Measurements from ENCODE around the gene CDCA3.
A peak's percentile ranks its signal among the peaks of the same experiment; 100 is the strongest.

The CDCA3 gene

DNA sequence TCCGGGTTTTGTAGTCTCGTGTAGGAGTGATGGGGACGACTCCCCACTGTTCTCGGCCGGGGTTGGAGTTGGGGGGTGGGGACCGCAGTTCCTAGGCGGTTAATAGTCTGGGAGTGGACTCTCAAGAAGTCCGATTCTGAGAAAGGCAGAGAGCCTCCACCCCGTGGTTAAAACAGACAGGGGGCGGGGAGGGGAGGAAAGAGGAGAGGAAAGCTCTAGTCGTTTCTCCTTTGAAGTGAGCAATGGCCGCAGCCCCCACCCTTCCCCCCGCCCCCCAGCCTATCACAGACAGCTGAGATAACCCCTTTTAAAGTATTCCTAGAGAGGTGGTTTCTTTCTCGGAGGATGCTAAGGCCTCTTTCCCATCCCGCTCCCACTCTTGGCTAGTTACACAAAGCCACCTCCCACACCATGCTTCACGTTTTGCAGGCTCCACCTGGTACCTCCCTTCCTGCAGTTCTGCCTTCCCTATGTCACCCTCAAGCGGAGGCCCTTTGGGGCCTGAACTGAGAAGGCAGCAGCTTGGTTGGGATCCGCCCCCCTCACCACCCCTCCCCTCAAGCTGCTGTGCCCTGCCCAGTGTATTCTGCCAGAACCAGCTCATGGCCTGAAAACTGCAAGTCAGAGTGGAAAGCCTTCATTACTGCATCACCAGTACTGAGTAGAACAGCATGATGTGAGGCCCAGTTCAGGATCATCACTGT is 1.7 kb upstream of the CDCA3 start:
- DNase-seq (ENCODE audit: low spot score): peak; percentile 62

- peak; percentile 99 for DNase-seq (ENCODE audit: low spot score)
Observed at GRCh38 chr12:6851921-6852650, 1.0 kb upstream of the CDCA3 start, which contains the start of gene USP5. Gene USP5, plus strand, starts transcription at chr12:6852150. Its CDS starts 30 bp downstream, at chr12:6852180.

DNA sequence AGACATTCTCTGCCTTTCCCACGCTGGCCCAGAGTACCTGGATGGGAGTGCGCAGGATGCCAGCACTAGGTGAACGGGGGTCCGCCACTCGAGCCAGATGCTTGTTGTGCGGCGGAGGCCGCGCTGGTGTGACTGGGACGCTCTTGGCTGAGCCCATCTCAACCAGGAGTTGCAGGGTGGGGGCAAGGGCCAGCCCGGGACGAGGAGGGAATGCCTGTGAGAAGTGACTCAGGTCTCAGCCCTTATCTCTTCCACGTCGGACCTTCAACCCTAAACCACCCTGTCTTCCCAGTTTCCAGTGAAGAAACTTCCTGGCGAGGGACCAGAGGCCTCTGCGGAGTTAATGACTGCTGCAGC is 312 bp downstream of the CDCA3 start:
- DNase-seq (ENCODE audit: low spot score): no peak

DNA sequence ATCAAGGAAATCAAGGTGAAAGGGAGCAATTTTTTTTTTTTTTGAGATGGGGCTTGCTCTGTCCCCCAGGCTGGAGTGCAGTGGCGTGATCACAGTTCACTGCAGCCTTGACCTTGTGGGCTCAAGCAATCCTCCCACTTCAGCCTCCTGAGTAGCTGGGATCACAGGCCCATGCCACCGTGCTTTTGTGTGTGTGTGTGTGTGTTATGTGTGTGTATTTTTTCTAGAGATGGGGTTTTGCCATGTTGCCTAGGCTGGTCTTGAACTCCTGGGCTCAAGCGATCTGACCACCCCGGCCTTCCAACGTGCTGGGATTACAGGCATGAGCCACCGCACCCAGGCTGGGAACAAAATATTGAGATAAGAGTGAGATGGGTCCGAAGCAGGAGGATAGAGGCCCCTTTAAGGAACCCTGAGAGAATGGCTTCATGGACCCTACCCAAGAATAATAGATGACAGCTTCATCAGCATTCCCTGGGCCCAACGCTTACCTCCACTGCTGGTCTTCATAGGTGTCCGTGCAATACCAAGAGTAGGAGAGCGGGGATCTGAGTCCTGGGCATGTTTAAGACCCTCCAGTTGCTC is 1.0 kb downstream of the CDCA3 start:
- no peak for DNase-seq (ENCODE audit: low spot score)

DNA sequence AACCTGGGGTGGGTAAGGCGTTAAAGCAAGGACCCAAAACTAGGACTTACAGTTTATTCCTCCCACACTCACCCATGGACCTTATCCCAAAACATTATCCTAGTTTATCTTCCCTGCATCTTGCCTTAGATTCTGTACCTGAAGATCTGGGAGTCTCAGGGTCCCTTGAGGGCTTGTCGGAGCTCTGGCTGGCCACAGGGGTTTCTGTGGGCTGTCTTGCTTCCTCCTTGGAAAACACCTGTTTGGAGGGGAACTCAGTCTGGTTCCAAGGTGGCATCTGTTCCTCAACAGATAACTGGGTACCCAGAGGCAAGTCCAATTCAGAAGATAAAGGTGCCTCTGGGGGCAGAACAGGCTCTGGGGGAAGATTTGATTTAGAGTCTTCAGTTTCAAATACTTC is 1.7 kb downstream of the CDCA3 start:
- DNase-seq (ENCODE audit: low spot score): no peak

DNA sequence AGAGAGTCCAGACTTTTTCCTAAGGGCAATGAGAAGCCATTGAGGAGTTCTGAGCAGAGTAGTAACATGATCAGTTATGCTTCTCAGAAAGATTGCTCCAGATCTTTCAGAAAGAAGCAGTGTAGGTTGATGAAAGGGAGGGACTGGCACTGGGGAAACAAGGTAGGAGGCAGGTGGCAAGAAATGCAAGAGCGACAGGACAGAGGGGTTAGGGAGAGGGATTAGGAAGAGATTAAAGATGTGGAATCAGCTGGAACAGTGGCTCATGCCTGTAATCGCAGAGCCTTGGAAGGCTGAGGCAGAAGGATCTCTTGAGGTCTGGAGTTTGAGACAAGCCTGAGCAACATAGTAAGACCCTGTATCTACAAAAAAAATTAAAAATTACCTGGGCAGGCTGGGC is 3.4 kb downstream of the CDCA3 start:
- DNase-seq (ENCODE audit: low spot score): no peak

GRCh38 chr12:6846316-6846869 is 4.7 kb downstream of the CDCA3 start:
- DNase-seq (ENCODE audit: low spot score): no peak

- DNase-seq (ENCODE audit: low spot score): no peak
Observed at GRCh38 chr12:6845395-6845794, 5.7 kb downstream of the CDCA3 start.

GRCh38 chr12:6843118-6843902 is 7.8 kb downstream of the CDCA3 start:
- no peak for DNase-seq (ENCODE audit: low spot score)

DNA sequence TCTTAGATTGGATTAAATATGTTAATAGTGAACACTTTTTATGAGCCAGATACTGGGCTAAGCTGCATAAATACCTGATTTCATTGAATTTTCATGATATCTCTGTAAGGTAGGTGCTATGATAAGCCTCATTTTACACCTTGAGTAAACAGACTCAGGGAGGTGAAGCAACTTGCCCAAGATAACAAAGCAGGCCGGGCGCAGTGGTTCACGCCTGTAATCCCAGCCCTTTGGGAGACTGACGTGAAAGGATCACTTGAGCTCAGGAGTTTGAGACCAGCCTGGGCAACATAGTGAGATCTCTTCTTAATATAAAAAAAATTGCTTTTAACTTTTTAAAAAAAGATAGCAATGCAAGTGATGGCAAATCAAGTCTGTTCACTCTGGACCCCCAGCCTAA is 9.0 kb downstream of the CDCA3 start:
- no peak for DNase-seq (ENCODE audit: low spot score)

DNA sequence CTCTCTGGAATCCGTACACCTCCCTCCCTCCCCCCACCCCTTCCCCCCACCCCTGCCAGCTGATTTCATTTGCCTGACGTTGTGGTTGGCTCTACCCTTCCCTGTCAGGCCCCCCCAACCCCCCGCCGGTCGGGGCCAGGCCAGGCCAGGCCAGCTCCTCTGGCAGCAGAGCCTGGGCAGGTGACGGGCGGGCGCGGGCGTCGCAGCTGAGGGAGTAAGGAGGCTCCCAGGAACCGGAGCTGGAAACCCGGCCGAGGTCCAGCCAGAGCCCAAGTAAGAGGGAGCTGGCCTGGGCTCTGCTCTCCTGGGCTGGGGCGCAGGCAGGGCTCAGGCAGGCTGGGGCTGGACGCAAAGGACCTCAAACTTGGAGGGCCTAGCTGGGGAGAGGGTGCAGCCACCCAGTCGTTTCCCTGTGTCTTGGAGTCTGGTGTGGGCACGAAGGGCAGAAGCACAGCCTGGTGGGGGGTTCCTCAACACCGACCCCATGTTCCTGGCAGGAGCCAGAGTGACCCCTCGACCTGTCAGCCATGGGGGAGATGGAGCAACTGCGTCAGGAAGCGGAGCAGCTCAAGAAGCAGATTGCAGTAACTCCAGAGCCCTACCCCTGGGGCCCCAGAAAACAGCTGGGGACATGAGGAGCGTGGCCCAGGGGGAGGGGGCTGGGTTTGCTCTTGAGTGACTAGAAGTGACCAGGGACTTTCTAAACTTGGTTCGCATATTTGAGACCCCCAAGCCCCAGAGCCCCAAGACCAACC is 10.1 kb downstream of the CDCA3 start, which contains the start of gene GNB3:
Gene GNB3, plus strand, starts transcription at position 165 of the 755 bp plus-strand sequence. Its CDS starts 363 bp downstream, at position 528.
- DNase-seq (ENCODE audit: low spot score): no peak

DNA sequence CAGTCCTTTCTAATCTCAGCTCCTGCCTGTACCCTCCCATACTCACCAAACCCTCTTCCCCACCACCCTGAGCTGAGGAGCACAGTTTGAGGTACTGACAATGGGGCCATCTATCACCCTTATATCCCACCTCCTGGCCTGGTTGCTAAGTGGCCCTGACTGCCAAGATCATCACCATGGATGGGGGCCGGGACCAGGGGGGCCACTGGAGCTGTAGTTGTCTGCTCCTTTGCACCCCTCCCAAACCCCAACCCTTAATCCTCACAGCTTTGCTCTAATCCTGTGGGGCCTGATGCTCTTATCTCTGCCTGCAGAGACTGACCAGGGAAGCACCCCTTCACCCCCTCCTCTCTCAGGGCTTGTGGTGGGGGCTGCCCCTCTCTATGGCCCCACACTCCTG is 10.8 kb downstream of the CDCA3 start:
- DNase-seq (ENCODE audit: low spot score): no peak

DNA sequence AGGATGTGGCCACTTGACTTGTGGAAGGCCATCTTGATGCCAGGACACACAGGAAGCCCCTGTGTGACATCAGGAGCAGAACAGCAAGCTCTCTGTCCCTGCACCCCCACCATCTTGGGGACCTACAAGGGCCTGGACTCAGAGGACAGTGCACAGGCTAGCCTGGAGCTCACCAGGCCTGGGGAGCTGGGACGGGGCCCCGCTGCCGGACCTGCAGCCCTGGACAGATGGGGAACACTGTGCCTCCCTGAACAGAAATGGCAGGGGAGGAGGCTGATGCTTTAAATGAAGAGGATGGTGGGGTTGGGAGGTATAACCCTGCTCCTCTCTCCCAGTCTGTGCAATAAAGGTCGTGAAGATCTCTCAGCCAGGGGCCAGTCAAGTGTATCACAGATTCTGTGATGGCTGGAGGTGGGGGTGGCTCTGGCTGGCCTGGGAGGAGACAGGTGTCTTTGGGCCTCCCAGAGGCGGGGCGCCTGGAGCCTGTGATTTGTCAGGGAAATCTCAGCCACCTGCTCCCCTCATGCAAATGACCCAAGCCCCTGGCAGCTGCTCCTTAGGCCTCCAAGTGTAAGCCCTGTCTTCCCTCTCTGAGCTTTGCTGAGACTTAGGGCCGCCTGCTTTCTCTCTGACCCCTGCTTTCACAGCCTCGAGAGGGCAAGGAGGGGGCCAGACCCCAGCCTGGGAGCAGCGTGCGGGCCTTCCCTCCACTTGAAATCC is 11.4 kb downstream of the CDCA3 start:
- DNase-seq (ENCODE audit: low spot score): no peak

DNA sequence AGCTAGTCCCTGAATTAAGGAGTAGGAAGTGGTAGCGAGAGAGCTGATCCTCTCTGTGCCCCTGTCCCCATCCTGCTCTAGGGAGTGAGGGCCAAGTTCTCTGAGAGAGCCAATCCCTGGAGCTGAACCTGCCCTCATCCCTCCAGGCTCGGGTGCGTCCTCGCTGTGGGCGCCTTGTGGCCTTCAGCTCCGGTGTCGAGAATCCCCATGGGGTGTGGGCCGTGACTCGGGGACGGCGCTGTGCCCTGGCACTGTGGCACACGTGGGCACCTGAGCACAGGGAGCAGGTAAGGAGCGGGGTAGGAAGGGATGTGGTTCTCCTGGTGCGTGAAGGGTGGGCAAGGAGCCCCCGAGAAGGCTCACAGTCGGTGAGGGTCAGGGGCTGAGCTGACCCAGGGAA is 12.2 kb downstream of the CDCA3 start:
- DNase-seq (ENCODE audit: low spot score): no peak

GRCh38 chr12:6837370-6838060 is 13.6 kb downstream of the CDCA3 start:
- DNase-seq (ENCODE audit: low spot score): no peak

- no peak for DNase-seq (ENCODE audit: low spot score)
Observed at GRCh38 chr12:6836851-6837250, 14.2 kb downstream of the CDCA3 start.

DNA sequence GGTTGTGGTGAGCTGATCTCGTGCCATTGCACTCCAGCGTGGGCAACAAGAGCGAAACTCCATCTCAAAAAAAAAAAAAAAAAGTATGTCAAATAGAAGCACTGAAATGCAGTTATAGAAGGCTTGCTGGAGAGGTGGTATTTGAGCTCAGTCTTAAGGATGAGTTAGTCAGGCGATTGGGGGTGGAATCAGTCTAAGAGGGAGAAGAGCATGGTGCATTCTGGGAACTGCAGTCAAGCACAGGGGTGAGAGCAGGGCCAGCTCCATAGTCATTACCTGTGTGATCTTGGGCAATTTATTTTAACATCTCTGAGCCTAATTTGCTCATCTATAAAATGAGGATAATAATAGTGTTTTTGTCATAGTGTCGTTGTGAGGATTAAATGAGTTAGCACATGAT is 16.2 kb downstream of the CDCA3 start:
- no peak for DNase-seq (ENCODE audit: low spot score)

DNA sequence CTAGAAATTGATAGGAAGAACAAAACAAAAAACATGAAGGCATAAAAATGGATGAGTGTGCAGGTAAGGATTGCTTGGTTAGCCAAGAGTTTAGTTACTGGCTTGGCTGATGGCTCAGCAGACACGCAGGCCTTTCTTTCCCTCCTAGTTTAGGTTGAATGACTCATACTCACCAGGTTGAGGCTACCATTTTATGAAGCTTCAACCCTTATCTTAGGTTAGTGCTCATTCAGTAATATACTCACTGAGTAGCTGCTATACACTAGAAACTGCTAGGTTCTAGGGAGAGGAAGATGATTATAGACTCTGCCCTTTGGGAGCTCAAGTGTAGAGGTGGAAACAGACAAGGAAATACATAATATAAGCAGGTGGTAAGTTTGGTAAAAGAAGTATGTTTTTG is 16.8 kb downstream of the CDCA3 start:
- no peak for DNase-seq (ENCODE audit: low spot score)

- no peak for DNase-seq (ENCODE audit: low spot score)
Observed at GRCh38 chr12:6833189-6833890, 17.7 kb downstream of the CDCA3 start.

All from CD4-positive, alpha-beta T cell treated with Interleukin-6 at 100 ng/mL for 8 hours (primary cell).